Activated CD4-positive, alpha-beta memory T cell treated with anti-CD3 and anti-CD28 coated beads for 36 hours (primary cell): ENCODE results near the gene ARHGAP26. TPM values are rescaled to one million over a fixed set of nuclear protein-coding genes. Genes with fewer than 3 reads are reported as not detected.

Experiments used
- CTCF ChIA-PET: fragments of 350-600 bp; sonication (Branson Sonifier 250); formaldehyde crosslinking; loops from one replicate; lab custom pipeline; 2021; ENCODE audit warnings: antibody characterized with exemption, inconsistent platforms; lab: Charles Lee
- POLR2A ChIA-PET: fragments of 350-600 bp; sonication (Branson Sonifier 250); formaldehyde crosslinking; loops from one replicate; lab custom pipeline; 2021; ENCODE audit warnings: antibody characterized with exemption; lab: Charles Lee
- DNase-seq: peaks from one replicate; pipeline ENCODE4 v3.0.0-alpha.2; 2020
- H3K27ac Mint-ChIP-seq: one replicate; pipeline ENCODE4 v1.8.0; 2021; ENCODE audit warnings: mixed read lengths
- H3K27me3 Mint-ChIP-seq: one replicate; pipeline ENCODE4 v1.8.0; 2021; ENCODE audit warnings: mixed read lengths
- H3K36me3 Mint-ChIP-seq: one replicate; pipeline ENCODE4 v1.8.0; 2021; ENCODE audit warnings: mixed read lengths
- H3K4me1 Mint-ChIP-seq: one replicate; pipeline ENCODE4 v1.8.0; 2021; ENCODE audit warnings: low read depth, mixed read lengths
- H3K4me3 Mint-ChIP-seq: one replicate; pipeline ENCODE4 v1.8.0; 2021; ENCODE audit warnings: mild to moderate bottlenecking, mixed read lengths
- H3K9me3 Mint-ChIP-seq: one replicate; pipeline ENCODE4 v1.8.0; 2021; ENCODE audit warnings: mixed read lengths
- intact Hi-C: fragments of 100-400 bp; cut with micrococcal nuclease; formaldehyde crosslinking; loops from one replicate; pipeline ENCODE4 v1.15.1; 2023
- total RNA-seq, 2 experiments: library from RNA; stranded (reverse); gene quantifications; one replicate each; pipeline ENCODE4 v1.2.3, GENCODE V29; 2021

Gene ARHGAP26
- total RNA-seq, 2 experiments from 2014 or later, result 16.4 to 16.9 TPM

DNA sequence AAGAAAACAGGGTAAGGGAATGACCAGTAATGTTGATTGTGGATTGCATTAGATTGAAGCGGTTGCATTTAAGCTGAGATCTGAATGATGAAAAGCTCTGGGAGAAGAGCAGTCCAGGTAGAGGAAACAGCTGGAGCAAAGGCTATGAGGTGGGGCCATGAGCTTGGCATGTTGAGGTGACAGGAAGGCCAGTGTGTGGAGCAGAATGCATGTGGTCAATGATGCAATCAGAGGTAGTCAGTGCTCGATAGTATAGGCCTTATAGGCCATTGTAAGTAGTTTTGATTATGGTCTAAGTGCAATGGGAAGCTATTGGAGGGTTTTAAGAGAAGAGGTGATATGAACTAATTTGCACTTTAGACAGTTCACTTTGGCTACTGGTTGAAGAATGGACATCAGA, 270.4 kb downstream of the ARHGAP26 start:
- no peak overlapping the region for H3K4me3 Mint-ChIP-seq
- ChIA-PET POLR2A (no interaction called here), CTCF (no interaction called here)
- no peaks in the 10 kb centered on the region for H3K9me3 Mint-ChIP-seq
- peaks cover 35% of the 10 kb centered on the region for H3K4me1 Mint-ChIP-seq
- H3K27me3 Mint-ChIP-seq, result no peaks in the 10 kb centered on the region
- H3K36me3 Mint-ChIP-seq, result peaks cover 18% of the 10 kb centered on the region
- no peak for DNase-seq
- no peak overlapping the region for H3K27ac Mint-ChIP-seq
- intact Hi-C loops, result no loop called here

DNA sequence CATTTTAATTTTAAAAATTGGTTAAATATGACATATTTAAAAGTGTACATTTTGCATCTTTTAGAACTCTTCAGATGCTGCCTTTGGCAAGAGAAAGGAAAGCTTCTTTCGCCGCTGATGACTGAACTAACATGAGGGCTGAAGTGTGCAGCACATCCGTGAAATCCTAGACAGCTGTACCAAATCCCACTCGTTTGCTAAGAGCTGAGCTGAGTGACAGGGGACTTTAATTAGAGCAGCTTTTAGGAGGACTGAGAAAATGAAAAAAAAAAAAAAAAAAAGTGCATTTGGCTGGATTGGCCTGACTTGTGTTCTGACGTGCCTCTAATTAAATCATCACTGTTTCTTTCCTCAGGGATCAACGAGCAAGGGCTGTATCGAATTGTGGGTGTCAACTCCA, 271.3 kb downstream of the ARHGAP26 start:
- peaks cover 18% of the 10 kb centered on the region for H3K36me3 Mint-ChIP-seq
- no peak overlapping the region for H3K27ac Mint-ChIP-seq
- H3K27me3 Mint-ChIP-seq, result no peaks in the 10 kb centered on the region
- peaks cover 29% of the 10 kb centered on the region for H3K4me1 Mint-ChIP-seq
- H3K4me3 Mint-ChIP-seq, result no peak overlapping the region
- POLR2A ChIA-PET, result no interaction called here
- H3K9me3 Mint-ChIP-seq, result no peaks in the 10 kb centered on the region
- CTCF ChIA-PET, result no interaction called here
- intact Hi-C loops, result no loop called here
- no peak for DNase-seq

DNA sequence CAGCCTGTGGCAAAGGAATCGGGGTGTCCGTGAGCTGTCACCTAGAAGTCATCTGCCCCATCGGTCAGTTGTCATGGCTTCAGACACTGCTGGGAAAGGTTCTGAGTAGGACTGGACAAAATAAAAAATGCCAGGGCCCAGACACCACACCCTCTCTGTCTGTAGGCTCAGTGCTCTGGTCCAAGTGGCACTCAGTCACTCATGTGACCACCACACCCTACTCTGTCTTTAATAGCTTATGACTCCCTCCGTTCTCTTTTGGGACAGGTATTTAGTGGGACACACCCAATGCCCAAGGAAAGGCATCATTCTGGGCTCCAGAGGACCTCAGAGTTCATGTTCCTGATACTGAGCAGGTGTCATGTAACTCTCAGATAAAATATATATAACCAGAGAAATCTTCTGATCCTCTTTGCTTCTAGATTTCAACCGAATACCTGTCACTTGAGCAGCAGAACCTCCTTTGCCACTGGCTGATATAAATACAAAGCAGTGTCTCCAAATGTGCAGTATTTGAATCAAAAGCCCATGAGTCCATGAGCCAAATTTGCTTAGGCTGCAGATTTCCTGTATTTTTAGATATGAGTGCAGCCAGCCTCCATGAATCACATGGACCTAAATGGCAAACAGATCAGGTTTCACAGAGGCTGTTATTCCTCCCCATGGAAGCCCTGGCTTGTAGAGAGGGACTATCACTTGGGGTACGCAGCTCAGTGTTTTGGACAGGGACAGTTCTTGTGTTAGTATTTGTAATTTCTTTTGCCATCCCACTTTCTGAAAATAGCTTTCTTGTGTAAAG, 272.0 kb downstream of the ARHGAP26 start:
- no peak overlapping the region for H3K4me3 Mint-ChIP-seq
- H3K4me1 Mint-ChIP-seq, result peaks cover 22% of the 10 kb centered on the region
- intact Hi-C loops, result no loop called here
- POLR2A ChIA-PET, result no interaction called here
- peaks cover 18% of the 10 kb centered on the region for H3K36me3 Mint-ChIP-seq
- CTCF ChIA-PET, result no interaction called here
- no peak for DNase-seq
- no peaks in the 10 kb centered on the region for H3K9me3 Mint-ChIP-seq
- H3K27me3 Mint-ChIP-seq, result no peaks in the 10 kb centered on the region
- no peak overlapping the region for H3K27ac Mint-ChIP-seq

DNA sequence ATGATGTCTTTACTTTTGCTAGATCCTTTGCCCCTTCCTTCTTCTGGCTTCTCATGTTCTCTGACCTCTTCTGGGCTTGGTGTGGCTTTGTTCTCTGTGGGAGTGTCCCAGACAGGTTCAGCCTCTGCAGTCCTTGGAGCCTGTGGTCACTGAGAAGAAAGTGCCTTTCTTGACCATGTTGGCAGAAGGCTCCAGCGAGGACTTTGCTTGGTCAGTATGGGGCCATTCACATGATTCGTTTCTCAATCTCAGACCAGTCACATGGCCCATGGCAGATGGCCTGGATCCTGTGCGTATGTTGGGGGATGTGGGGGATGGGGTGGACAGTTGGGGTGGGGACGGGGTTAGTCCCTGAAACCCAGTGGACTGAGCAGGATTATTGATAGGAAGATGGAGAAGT, 274.1 kb downstream of the ARHGAP26 start:
- H3K27ac Mint-ChIP-seq, result no peak overlapping the region
- no peaks in the 10 kb centered on the region for H3K9me3 Mint-ChIP-seq
- intact Hi-C loops, result no loop called here
- CTCF ChIA-PET, result no interaction called here
- no peak overlapping the region for H3K4me3 Mint-ChIP-seq
- H3K4me1 Mint-ChIP-seq, result peaks cover 8% of the 10 kb centered on the region
- POLR2A ChIA-PET, result no interaction called here
- DNase-seq, result no peak
- H3K36me3 Mint-ChIP-seq, result peaks cover 18% of the 10 kb centered on the region
- no peaks in the 10 kb centered on the region for H3K27me3 Mint-ChIP-seq

DNA sequence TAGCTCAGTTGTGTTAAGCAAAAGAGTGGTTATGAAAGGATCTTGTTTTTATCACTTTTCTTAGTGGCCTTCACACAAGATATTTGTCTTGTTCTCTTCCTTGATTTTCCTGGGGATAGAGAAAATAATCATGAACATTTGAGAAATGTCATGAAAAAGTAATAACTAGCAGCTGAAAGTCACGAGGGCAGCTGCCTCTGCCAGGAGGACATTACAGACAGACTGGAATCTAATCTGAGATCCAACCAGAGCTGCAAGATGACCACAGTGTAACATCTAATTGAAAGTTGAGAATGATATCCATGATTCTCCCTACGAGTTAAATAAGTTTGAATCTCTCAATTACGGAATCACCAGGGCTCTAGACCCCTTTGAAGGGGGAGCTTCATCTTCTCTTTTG, 274.9 kb downstream of the ARHGAP26 start:
- intact Hi-C loops, result no loop called here
- Mint-ChIP-seq H3K27ac (no peak overlapping the region), H3K27me3 (no peaks in the 10 kb centered on the region), H3K4me1 (peaks cover 14% of the 10 kb centered on the region), H3K36me3 (peaks cover 14% of the 10 kb centered on the region), H3K4me3 (no peak overlapping the region), H3K9me3 (no peaks in the 10 kb centered on the region)
- ChIA-PET CTCF (no interaction called here), POLR2A (no interaction called here)
- DNase-seq, result no peak

GRCh38 chr5:143046314-143046713, 276.1 kb downstream of the ARHGAP26 start:
- intact Hi-C loops, result no loop called here
- no peak for DNase-seq
- no peak overlapping the region for H3K4me3 Mint-ChIP-seq
- peaks cover 19% of the 10 kb centered on the region for H3K4me1 Mint-ChIP-seq
- no peak overlapping the region for H3K27ac Mint-ChIP-seq
- H3K36me3 Mint-ChIP-seq, result peaks cover 9% of the 10 kb centered on the region
- ChIA-PET POLR2A (no interaction called here), CTCF (no interaction called here)
- H3K9me3 Mint-ChIP-seq, result no peaks in the 10 kb centered on the region
- no peaks in the 10 kb centered on the region for H3K27me3 Mint-ChIP-seq

DNA sequence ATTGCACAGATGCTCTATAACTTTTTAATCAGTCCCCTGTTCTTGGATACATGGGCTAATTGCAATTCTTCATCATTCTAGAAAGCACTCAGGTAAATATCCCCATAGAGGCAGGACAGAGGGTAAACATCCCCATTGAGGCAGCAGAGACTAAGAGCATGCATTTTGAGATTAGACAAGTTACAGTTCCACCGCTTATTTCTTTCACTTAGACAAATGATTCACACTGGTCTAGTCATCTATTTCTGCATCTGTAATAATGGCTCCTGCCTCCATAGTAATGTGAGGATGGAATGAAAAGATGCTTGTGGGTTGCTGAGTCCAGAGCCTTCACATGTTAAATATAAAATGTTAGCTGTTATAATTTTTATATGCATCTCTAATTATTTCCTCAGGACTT, 276.9 kb downstream of the ARHGAP26 start:
- no peak overlapping the region for H3K27ac Mint-ChIP-seq
- no peaks in the 10 kb centered on the region for H3K27me3 Mint-ChIP-seq
- peaks cover 26% of the 10 kb centered on the region for H3K4me1 Mint-ChIP-seq
- ChIA-PET CTCF (no interaction called here), POLR2A (no interaction called here)
- intact Hi-C loops, result no loop called here
- H3K9me3 Mint-ChIP-seq, result no peaks in the 10 kb centered on the region
- peaks cover 12% of the 10 kb centered on the region for H3K36me3 Mint-ChIP-seq
- H3K4me3 Mint-ChIP-seq, result no peak overlapping the region
- DNase-seq, result no peak

- intact Hi-C loops, result loop anchor here (5.0 kb wide), 1 partner anchor 302 kb away; no protein-coding TSS in a partner anchor
- H3K4me3 Mint-ChIP-seq, result no peak overlapping the region
- H3K27me3 Mint-ChIP-seq, result no peaks in the 10 kb centered on the region
- no peaks in the 10 kb centered on the region for H3K9me3 Mint-ChIP-seq
- no peak overlapping the region for H3K27ac Mint-ChIP-seq
- DNase-seq, result no peak
- H3K4me1 Mint-ChIP-seq, result peaks cover 53% of the 10 kb centered on the region
- ChIA-PET CTCF (interaction anchor here (0.6 kb wide), 1 partner anchor 138 kb away, joined by 3 read pairs; no protein-coding TSS in a partner anchor), POLR2A (interaction anchor here (1.0 to 1.9 kb wide), 2 partner anchors 16 to 47 kb away, joined by 3 to 5 read pairs; no protein-coding TSS in a partner anchor)
- H3K36me3 Mint-ChIP-seq, result peaks cover 3% of the 10 kb centered on the region
Measured at GRCh38 chr5:143050183-143050582, 280.0 kb downstream of the ARHGAP26 start.

- no peaks in the 10 kb centered on the region for H3K27me3 Mint-ChIP-seq
- H3K4me1 Mint-ChIP-seq, result peaks cover 66% of the 10 kb centered on the region
- peaks cover 3% of the 10 kb centered on the region for H3K36me3 Mint-ChIP-seq
- H3K9me3 Mint-ChIP-seq, result no peaks in the 10 kb centered on the region
- ChIA-PET POLR2A (interaction anchor here (0.7 to 1.9 kb wide), 3 partner anchors 15 to 137 kb away, joined by 3 to 5 read pairs (median 3); no protein-coding TSS in a partner anchor), CTCF (interaction anchor here (0.7 to 1.4 kb wide), 2 partner anchors 21 to 68 kb away, joined by 3 read pairs; no protein-coding TSS in a partner anchor)
- no peak overlapping the region for H3K27ac Mint-ChIP-seq
- no peak for DNase-seq
- intact Hi-C loops, result loop anchor here (5.0 kb wide), 1 partner anchor 301 kb away; no protein-coding TSS in a partner anchor
- H3K4me3 Mint-ChIP-seq, result no peak overlapping the region
Measured at GRCh38 chr5:143051244-143052058, 281.3 kb downstream of the ARHGAP26 start.

DNA sequence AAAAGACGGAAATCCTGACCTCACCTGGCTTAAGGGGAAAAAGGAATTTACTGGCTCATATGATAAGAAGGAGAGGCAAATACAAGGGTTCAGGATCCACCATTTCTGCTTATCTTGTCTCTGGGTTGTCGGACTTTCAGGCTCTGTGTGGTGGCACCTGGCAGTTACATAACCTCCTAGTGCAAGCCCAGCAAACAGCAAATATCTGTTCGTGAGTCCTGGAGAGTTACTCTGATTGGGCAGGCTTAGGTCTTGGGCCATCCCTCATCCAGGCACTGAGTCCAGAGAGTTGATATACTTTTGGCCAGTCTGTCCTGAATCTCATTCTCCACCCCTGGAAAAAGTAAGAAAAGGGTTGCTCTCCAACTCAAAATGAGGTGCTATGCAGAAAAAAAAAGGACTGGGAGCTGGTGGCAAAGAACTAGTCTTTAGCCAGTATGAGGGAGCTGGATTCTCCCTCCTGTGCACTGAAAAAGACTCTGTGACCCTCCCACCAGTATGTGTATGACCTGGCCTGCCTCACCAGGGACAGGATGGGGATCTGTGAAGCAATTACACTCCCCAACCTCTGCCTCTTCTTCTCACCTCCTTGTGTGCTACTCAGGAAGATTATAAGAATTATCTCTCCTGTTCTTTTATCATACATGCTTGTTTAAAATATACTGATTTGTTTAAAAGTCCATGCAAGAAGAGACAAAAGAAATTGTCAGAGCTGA, 282.9 kb downstream of the ARHGAP26 start:
- Mint-ChIP-seq H3K4me3 (no peak overlapping the region), H3K27ac (no peak overlapping the region), H3K9me3 (no peaks in the 10 kb centered on the region), H3K4me1 (peaks cover 81% of the 10 kb centered on the region), H3K36me3 (peaks cover 13% of the 10 kb centered on the region), H3K27me3 (no peaks in the 10 kb centered on the region)
- peak; percentile 41 for DNase-seq
- intact Hi-C loops, result loop anchor here (1.0 to 5.0 kb wide), 2 partner anchors 130 to 299 kb away; no protein-coding TSS in a partner anchor
- ChIA-PET POLR2A (interaction anchor here (0.7 kb wide), 1 partner anchor 22 kb away, joined by 3 read pairs; no protein-coding TSS in a partner anchor), CTCF (interaction anchor here (0.5 to 0.7 kb wide), 4 partner anchors 29 to 677 kb away, joined by 3 to 5 read pairs (median 4); no protein-coding TSS in a partner anchor)

- no peak overlapping the region for H3K4me3 Mint-ChIP-seq
- peak overlapping the region; percentile 19 for H3K27ac Mint-ChIP-seq
- POLR2A ChIA-PET, result interaction anchor here (0.7 kb wide), 1 partner anchor 22 kb away, joined by 3 read pairs; no protein-coding TSS in a partner anchor
- no peaks in the 10 kb centered on the region for H3K27me3 Mint-ChIP-seq
- H3K36me3 Mint-ChIP-seq, result peaks cover 18% of the 10 kb centered on the region
- no peaks in the 10 kb centered on the region for H3K9me3 Mint-ChIP-seq
- CTCF ChIA-PET, result interaction anchor here (0.6 to 0.7 kb wide), 3 partner anchors 30 to 508 kb away, joined by 3 to 5 read pairs (median 3); no protein-coding TSS in a partner anchor
- intact Hi-C loops, result loop anchor here (1.0 to 5.0 kb wide), 4 partner anchors 45 to 351 kb away; no protein-coding TSS in a partner anchor
- DNase-seq, result no peak
- peaks cover 85% of the 10 kb centered on the region for H3K4me1 Mint-ChIP-seq
Measured at GRCh38 chr5:143053780-143054179, 283.6 kb downstream of the ARHGAP26 start.
